ENCODE data around the gene CACTIN. TPM values are rescaled to one million over a fixed set of nuclear protein-coding genes. Genes with fewer than 3 reads are reported as not detected.
A peak's percentile ranks its signal among the peaks of the same experiment; 100 is the strongest.

Gene CACTIN
- total and polyA plus RNA-seq, 9 donors, result 2.7 to 39.1 (median 28.8) TPM

DNA sequence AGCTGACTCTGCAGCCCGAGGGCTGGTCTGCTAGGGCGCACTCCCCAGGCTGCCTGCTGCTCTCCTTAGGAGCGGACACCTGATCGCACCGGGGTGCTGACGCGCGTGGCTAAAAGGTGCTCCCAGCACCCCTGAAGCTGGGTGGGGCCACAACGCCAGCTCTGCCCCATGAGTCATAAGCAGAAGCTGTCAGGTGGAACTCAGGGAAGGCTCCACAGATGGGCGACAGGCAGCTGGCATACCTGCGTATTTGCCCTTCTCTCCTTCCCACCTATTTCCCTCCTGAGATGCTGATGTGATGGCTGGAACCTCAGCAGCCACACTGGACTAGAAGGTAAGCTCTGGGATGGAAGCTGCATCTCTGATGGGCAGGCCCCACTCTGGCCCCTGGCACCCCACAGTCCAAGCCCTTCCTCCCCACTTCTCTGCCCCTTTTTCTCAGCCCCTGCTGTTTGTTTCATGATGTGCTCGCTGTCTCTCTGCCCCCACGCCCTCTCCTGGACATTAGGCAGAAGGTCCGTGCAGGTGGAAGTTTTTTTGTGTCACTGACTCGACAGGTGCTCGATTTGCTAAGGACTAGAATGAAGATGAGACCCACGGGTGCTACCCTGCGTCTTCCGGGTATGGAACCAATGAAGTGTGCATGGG, 30.3 kb upstream of the CACTIN start:
- DNase-seq, result no peak
- no peaks in the 10 kb centered on the region for H3K4me1 ChIP-seq (ENCODE audit: insufficient read depth)
- no peaks in the 10 kb centered on the region for H3K9me3 ChIP-seq
- no peaks in the 10 kb centered on the region for H3K27me3 ChIP-seq
- H3K36me3 ChIP-seq, result no peaks in the 10 kb centered on the region
- TF ChIP-seq, protein P1, sequence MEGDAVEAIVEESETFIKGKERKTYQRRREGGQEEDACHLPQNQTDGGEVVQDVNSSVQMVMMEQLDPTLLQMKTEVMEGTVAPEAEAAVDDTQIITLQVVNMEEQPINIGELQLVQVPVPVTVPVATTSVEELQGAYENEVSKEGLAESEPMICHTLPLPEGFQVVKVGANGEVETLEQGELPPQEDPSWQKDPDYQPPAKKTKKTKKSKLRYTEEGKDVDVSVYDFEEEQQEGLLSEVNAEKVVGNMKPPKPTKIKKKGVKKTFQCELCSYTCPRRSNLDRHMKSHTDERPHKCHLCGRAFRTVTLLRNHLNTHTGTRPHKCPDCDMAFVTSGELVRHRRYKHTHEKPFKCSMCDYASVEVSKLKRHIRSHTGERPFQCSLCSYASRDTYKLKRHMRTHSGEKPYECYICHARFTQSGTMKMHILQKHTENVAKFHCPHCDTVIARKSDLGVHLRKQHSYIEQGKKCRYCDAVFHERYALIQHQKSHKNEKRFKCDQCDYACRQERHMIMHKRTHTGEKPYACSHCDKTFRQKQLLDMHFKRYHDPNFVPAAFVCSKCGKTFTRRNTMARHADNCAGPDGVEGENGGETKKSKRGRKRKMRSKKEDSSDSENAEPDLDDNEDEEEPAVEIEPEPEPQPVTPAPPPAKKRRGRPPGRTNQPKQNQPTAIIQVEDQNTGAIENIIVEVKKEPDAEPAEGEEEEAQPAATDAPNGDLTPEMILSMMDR (IDR thresholded peaks at IDR 0.05), result no peak
- TF ChIP-seq POLR2A (IDR thresholded peaks at IDR 0.05) (no peak), EP300 (IDR thresholded peaks at IDR 0.05) (no peak)
- WGBS, 3 donors, result 96 to 98% (median 97%) methylated on average over 19 of the region's 19 CpGs
- no peak overlapping the region for H3K27ac ChIP-seq
- intact Hi-C loops (cut with DNase I), result no loop called here
- H3K4me3 ChIP-seq, result no peak overlapping the region

GRCh38 chr19:3656073-3656746, 29.6 kb upstream of the CACTIN start:
- Histone ChIP-seq H3K36me3 (no peaks in the 10 kb centered on the region), H3K27me3 (no peaks in the 10 kb centered on the region), H3K4me3 (no peak overlapping the region), H3K27ac (no peak overlapping the region), H3K4me1 (ENCODE audit: insufficient read depth) (no peaks in the 10 kb centered on the region), H3K9me3 (no peaks in the 10 kb centered on the region)
- no peak for DNase-seq
- 84 to 92% (median 85%) methylated on average over 34 to 36 of the region's 36 CpGs for WGBS, 3 donors
- intact Hi-C loops (cut with DNase I), result no loop called here
- TF ChIP-seq, protein P1 (IDR thresholded peaks at IDR 0.05), result no peak
- TF ChIP-seq POLR2A (IDR thresholded peaks at IDR 0.05) (no peak), EP300 (IDR thresholded peaks at IDR 0.05) (no peak)

GRCh38 chr19:3655402-3656072, 28.9 kb upstream of the CACTIN start:
- Histone ChIP-seq H3K9me3 (no peaks in the 10 kb centered on the region), H3K36me3 (no peaks in the 10 kb centered on the region), H3K4me3 (no peak overlapping the region), H3K27me3 (no peaks in the 10 kb centered on the region), H3K4me1 (ENCODE audit: insufficient read depth) (no peaks in the 10 kb centered on the region), H3K27ac (no peak overlapping the region)
- 70 to 89% (median 72%) methylated on average over 14 to 25 of the region's 25 CpGs for WGBS, 3 donors
- DNase-seq, result peak in 3 of 5 donors; percentile 63 to 74 (median 67)
- TF ChIP-seq POLR2A (IDR thresholded peaks at IDR 0.05) (no peak), EP300 (IDR thresholded peaks at IDR 0.05) (no peak)
- TF ChIP-seq, protein P1 (IDR thresholded peaks at IDR 0.05), result no peak
- intact Hi-C loops (cut with DNase I), result no loop called here

DNA sequence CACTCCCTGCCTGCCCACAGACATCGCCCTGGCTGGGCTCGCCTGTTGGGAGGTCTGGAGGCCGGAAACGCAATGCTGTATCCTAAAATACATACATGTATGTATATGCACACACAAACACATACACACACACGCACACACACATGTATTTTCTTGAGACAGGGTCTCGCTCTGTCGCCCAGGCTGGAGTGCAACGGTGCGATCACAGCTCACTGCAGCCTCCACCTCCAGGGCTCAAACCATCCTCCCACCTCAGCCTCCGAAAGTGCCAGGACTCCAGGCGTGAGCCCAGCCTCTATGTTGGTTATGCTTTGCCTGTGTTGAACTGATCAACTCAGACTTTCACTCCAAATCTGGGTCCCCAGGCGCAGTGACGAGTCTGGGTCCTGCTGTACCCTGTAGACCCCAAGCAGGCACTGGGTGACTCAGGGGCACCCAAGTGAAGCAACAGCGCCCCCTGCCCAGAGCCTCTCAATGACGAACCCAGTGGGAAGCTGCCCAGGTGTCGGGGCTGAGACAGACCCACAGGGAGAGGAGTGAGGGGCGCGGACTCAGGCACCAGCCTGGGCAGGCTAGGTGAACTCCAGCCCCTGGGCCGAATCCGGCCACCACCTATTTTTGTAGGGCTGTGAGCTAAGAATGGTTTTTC, 27.4 kb upstream of the CACTIN start:
- Histone ChIP-seq H3K4me1 (ENCODE audit: insufficient read depth) (no peaks in the 10 kb centered on the region), H3K36me3 (no peaks in the 10 kb centered on the region), H3K27me3 (no peaks in the 10 kb centered on the region), H3K4me3 (no peak overlapping the region), H3K9me3 (no peaks in the 10 kb centered on the region), H3K27ac (no peak overlapping the region)
- TF ChIP-seq POLR2A (IDR thresholded peaks at IDR 0.05) (no peak), EP300 (IDR thresholded peaks at IDR 0.05) (no peak)
- TF ChIP-seq, protein P1 (IDR thresholded peaks at IDR 0.05), result no peak
- no peak for DNase-seq
- 90 to 96% (median 95%) methylated on average over 20 of the region's 20 CpGs for WGBS, 3 donors
- intact Hi-C loops (cut with DNase I), result no loop called here
